ENCODE data around the gene SLC45A1.

Gene SLC45A1

DNA sequence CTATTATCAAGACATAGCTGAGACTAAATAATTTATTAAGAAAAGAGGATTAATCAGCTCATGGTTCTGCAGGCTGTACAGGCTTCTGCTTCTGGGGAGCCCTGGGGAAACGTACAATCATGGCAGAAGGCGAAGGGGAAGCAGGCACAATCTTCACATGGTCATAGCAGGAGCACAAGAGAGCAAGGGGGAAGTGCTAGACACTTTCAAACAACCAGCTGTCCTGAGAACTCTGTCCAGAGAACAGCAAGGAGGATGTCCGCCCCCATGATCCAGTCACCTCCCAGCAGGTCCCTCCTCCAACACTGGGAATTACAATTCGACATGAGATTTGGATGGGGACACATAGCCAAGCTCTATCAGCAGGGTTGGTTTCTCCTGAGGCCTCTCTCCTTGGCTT is 10.3 kb upstream of the SLC45A1 start:
- in situ Hi-C loops (cut with HindIII; ENCODE audit: low sequenced_read_pairs), result no loop called here

DNA sequence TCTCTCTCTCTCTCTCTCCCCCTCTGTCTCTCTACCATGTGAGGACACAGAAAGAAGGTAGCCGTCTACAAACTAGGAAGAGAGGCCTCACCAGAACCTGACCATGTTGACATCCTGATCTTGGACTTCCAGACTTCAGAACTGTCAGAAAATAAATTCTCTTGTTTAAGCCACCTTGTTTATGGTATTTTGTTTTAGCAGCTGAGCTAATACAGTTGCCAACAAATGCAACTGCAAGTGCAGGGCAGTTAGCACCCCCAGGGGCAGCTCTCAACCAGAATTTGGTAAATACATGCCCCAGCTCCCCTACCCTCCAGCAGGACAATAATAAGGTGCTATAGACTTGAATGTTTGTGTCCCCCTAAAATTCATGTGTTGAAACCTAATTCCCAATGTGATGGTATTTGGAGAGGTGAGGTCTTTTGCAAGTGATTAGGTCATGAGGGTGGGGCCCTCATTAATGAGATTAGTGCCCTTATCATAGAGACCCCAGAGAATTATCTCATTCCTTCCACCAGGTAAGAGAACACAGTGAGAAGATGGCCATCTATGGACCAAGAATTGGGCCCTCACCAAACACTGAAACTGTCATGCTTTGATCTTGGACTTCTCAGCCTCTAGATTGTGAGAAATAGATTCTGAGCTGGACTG is 6.7 kb upstream of the SLC45A1 start:
- in situ Hi-C loops (cut with HindIII; ENCODE audit: low sequenced_read_pairs), result no loop called here

- in situ Hi-C loops (cut with HindIII; ENCODE audit: low sequenced_read_pairs), result no loop called here
Measured at GRCh38 chr1:8312235-8313218, 5.4 kb upstream of the SLC45A1 start.

GRCh38 chr1:8313231-8313630 is 4.7 kb upstream of the SLC45A1 start:
- in situ Hi-C loops (cut with HindIII; ENCODE audit: low sequenced_read_pairs), result no loop called here

DNA sequence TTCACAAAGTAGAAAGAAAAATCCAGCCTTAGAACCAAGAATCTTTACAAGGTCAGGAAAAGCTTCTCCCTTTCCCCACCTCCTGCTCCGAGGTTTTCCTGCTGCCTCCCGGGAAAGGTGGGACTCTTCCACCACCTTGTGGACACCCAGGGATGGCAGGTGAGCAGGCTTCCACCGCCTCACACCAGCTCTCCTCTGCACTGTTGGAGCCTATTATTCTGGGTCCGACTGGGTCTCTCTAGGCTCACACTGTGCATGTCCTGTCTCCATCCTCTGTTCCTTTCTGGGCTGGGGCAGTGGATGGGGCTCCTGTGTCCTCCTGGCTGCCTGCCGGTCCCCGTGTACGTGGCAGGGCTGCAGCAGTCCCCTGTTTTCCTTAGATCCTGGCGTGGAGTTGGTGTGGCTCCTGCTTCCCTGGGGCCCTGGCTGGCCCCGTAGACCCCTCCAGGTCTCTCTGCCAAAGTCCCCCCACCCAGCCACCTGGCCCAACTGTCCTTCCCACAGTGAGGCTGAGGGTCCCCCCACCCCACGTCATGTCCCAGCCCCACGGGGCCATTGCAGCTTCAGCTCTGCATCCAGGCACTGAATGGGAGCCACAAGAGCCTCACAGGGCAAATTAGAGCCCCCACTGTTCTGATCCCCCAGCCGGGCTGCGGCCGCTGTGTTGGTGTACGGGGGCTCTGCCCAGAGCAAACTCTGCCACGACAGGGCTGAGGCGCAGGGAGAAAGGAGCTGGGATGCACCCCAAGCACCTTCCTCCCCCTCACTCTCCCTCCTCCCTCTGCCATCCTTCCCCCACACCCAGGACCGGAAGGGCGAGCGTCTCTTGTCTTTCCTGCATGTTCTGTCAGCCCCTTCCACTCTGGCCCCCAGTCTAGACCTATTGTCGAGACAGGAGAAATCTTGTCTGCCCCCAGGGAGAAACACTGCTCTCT is 3.3 kb upstream of the SLC45A1 start:
- in situ Hi-C loops (cut with HindIII; ENCODE audit: low sequenced_read_pairs), result loop anchor here (5.0 kb wide), 1 partner anchor 62 kb away; no protein-coding TSS in a partner anchor

DNA sequence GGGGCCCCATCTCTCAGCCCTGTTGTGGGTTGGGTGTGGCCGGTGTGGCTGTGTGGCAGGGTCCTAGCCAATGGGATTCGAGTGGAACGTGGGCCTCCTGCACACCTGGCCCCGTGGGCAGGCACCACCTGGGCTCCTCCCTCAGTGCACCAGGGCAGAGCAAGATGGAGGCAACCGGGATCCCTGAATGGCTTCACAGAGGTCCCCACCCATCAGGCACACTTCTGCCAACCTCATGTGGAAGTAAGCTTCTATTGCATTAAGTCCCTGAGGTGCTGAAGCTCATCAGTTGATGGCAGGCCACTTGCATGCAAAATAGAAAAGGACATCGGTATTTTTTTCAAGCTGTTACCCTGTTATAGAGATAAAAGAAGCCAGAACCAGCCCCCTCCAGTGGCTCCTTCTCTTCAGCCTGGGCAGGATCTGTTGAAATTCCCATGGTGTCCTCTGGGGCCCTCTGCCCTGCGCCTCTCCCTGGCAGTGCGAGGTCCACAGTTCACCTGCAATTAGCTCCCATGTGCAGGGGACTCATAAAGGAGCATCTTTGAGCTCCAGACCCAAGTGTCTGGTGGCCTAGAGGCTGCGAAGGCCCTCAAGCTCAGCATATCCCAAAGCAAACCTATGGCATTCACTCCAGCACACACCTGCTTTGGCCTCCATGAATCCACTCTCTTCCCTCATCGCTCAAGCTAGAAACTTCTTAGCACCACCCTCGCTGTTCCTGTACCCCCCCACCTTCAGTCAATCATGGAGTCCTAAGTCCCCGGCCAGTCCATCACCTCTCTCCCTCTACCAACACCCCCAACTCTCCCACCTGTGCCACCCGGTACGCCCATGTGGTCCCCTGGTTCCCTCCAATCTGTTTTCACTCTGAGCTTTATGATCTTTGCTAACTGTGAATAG is 2.1 kb upstream of the SLC45A1 start:
- in situ Hi-C loops (cut with HindIII; ENCODE audit: low sequenced_read_pairs), result loop anchor here (5.0 kb wide), 1 partner anchor 64 kb away; no protein-coding TSS in a partner anchor

DNA sequence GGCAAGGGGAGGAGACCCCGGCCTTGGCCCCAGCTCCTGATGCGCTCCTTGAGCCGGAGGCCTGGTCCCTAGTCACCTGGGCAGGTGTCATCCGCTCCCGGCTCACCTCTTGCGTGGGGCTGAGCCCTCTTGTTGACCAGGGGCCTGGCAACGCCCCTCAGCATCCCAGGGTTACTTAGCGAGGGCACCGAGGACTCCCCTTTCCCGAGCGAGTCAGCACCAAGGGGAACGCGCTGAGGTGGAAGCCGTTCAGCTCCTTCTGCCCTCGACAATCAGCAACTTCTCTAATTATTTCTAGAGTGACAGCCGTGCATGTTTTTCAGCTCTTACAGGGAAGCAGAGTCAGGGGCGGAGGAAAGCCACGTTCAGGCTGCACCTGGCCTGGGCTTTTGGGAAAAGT is 522 bp downstream of the SLC45A1 start:
- in situ Hi-C loops (cut with HindIII; ENCODE audit: low sequenced_read_pairs), result loop anchor here (5.0 kb wide), 1 partner anchor 66 kb away; no protein-coding TSS in a partner anchor

- in situ Hi-C loops (cut with HindIII; ENCODE audit: low sequenced_read_pairs), result loop anchor here (5.0 kb wide), 1 partner anchor 304 kb away; no protein-coding TSS in a partner anchor
Measured at GRCh38 chr1:8321612-8322011, 3.7 kb downstream of the SLC45A1 start.

DNA sequence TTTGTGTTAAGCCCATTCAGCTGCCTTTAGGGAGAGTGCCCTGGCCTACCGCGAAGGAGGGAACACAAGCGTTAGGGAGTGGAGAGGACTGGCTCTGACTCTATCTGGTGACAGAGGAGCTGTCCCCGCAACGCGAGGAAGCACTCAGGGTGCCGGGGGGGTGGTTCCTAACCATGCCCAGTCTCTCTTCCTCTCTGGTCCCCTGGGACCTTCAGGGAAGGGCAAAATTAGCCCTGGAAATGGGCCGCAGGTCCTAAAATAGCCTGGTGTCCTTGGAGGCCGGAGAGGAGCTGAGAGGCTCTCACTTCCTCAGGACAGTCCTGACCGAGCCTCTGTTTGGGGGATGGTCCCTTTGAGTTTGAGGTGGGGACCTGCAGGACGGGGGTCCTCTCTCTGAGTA is 5.8 kb downstream of the SLC45A1 start:
- in situ Hi-C loops (cut with HindIII; ENCODE audit: low sequenced_read_pairs), result loop anchor here (5.0 kb wide), 1 partner anchor 306 kb away; no protein-coding TSS in a partner anchor

- in situ Hi-C loops (cut with HindIII; ENCODE audit: low sequenced_read_pairs), result loop anchor here (5.0 kb wide), 1 partner anchor 307 kb away; no protein-coding TSS in a partner anchor
Measured at GRCh38 chr1:8324176-8324810, 6.4 kb downstream of the SLC45A1 start.

DNA sequence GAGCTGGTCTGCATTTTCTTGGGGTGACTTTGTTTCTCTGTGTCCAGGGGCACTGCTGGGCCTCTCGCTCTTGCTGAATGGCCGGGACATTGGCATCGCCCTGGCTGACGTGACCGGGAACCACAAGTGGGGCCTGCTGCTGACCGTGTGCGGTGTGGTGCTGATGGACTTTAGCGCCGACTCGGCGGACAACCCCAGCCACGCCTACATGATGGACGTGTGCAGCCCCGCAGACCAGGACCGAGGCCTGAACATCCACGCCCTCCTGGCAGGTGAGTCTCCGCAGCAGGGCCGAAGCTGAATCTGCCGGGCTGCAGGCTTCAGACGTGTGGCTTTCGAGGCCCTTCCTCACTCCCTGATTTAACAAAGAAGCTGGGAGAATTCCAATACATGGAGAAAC is 7.9 kb downstream of the SLC45A1 start:
- in situ Hi-C loops (cut with HindIII; ENCODE audit: low sequenced_read_pairs), result no loop called here

- in situ Hi-C loops (cut with HindIII; ENCODE audit: low sequenced_read_pairs), result no loop called here
Measured at GRCh38 chr1:8326265-8326664, 8.4 kb downstream of the SLC45A1 start.

GRCh38 chr1:8328271-8328670 is 10.4 kb downstream of the SLC45A1 start:
- in situ Hi-C loops (cut with HindIII; ENCODE audit: low sequenced_read_pairs), result no loop called here

DNA sequence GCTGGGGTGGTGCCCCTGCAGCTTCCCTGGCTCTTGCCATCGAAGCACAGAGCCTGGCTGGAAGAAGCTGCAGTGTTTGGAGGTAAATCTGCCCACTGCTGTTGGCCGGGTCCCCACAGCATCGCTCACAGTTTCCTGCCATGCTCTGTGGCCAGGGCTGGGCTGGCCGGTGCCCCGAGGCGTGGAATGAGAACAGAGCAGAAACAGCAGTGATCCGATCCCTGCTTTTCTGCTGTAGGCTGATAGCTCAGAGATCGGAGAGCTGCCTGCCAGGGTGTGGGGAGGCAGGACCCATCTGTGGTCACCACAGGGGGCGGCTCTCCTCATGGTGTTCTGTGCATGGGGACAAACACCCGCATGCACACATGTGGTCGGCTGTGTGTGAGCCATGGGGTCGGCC is 11.5 kb downstream of the SLC45A1 start:
- in situ Hi-C loops (cut with HindIII; ENCODE audit: low sequenced_read_pairs), result no loop called here

GRCh38 chr1:8329858-8330257 is 11.9 kb downstream of the SLC45A1 start:
- in situ Hi-C loops (cut with HindIII; ENCODE audit: low sequenced_read_pairs), result no loop called here

DNA sequence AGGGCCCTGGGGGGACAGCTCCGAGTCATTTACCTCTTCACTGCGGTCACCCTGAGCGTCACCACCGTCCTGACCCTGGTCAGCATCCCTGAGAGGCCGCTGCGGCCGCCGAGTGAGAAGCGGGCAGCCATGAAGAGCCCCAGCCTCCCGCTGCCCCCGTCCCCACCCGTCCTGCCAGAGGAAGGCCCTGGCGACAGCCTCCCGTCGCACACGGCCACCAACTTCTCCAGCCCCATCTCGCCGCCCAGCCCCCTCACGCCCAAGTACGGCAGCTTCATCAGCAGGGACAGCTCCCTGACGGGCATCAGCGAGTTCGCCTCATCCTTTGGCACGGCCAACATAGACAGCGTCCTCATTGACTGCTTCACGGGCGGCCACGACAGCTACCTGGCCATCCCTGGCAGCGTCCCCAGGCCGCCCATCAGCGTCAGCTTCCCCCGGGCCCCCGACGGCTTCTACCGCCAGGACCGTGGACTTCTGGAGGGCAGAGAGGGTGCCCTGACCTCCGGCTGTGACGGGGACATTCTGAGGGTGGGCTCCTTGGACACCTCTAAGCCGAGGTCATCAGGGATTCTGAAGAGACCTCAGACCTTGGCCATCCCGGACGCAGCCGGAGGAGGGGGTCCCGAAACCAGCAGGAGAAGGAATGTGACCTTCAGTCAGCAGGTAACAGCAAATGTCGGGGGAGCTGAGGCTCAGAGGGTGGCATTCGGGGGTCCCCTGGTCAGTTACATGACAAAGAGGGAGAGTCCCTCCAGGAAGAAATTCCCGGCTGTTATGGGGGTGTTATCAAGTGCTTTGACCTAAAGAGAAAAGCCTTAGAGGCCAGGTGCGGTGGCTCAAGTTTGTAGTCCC is 12.6 kb downstream of the SLC45A1 start:
- in situ Hi-C loops (cut with HindIII; ENCODE audit: low sequenced_read_pairs), result no loop called here

DNA sequence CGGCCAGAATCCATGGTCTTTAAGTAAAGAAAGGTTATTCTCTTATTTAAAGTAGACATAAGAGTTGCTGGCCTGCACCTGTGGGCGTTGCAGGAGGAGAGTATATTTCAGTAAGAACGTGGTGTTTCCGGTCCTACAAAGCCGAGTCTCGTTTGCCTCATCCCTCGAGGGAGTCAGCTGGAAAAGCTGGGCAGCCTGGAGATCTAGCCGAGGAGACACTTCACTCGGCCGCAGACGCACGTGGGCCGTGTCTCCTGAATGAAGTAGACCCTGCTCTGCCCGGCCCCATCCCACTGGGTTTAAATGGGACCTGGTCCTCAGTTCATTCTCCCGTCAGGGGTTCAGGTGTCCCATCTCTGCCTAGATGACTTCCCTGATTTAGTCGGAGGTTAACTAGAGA is 14.9 kb downstream of the SLC45A1 start:
- in situ Hi-C loops (cut with HindIII; ENCODE audit: low sequenced_read_pairs), result no loop called here
